ENCODE data around the gene ZNF626. TPM values are rescaled to one million over a fixed set of nuclear protein-coding genes. Genes with fewer than 3 reads are reported as not detected.
A peak's percentile ranks its signal among the peaks of the same experiment; 100 is the strongest.
"Not testable (repeated sequence)": the region's sequence is repeated elsewhere in the genome, so short reads cannot be mapped to it uniquely, and the experiment has no call there.

Gene ZNF626
- total RNA-seq, 1 donor from 2014 or later, result 60.5 TPM

- H3K79me2 ChIP-seq (ENCODE audit: low read depth), result peaks cover 57% of the 10 kb centered on the region
- H3K36me3 Mint-ChIP-seq, result peaks cover 37% of the 10 kb centered on the region
- peak overlapping the region; percentile 98 for H3K27ac ChIP-seq
- peak overlapping the region; percentile 84 for H3K4me2 ChIP-seq
- H3K27ac Mint-ChIP-seq, result peak overlapping the region; percentile 81
- peaks cover 26% of the 10 kb centered on the region for H3K4me1 ChIP-seq
- peaks cover 16% of the 10 kb centered on the region for H4K20me1 ChIP-seq (ENCODE audit: low read depth)
- no peak overlapping the region for H2AFZ ChIP-seq (replicated peaks)
- peaks cover 17% of the 10 kb centered on the region for H3K27me3 Mint-ChIP-seq (ENCODE audit: insufficient read depth, low read depth)
- H3K9me3 ChIP-seq (ENCODE audit: low read depth), result peaks cover 3% of the 10 kb centered on the region
- H3K4me1 Mint-ChIP-seq, result no peaks in the 10 kb centered on the region
- peaks cover 80% of the 10 kb centered on the region for H3K9me3 Mint-ChIP-seq
- TF ChIP-seq CTCF (IDR thresholded peaks at IDR 0.05), result no peak
- no peak for TF ChIP-seq EZH2 (IDR thresholded peaks at IDR 0.05)
- no peak for TF ChIP-seq EZH2phosphoT487 (IDR thresholded peaks at IDR 0.05)
- peaks cover 22% of the 10 kb centered on the region for H3K36me3 ChIP-seq
- H3K27me3 ChIP-seq, result no peaks in the 10 kb centered on the region
- peak overlapping the region; percentile 77 for H3K4me3 ChIP-seq
- peak; percentile 25 for DNase-seq (ENCODE audit: low spot score)
- peak overlapping the region; percentile 97 for H3K9ac ChIP-seq
- H3F3A ChIP-seq (ENCODE audit: low read depth), result peaks cover 7% of the 10 kb centered on the region
- peak overlapping the region; percentile 95 for H3K4me3 Mint-ChIP-seq
Measured at GRCh38 chr19:20660473-20661140, 764 bp downstream of the ZNF626 start.

- peaks cover 38% of the 10 kb centered on the region for H3K9me3 ChIP-seq (ENCODE audit: low read depth)
- H3K36me3 Mint-ChIP-seq, result peaks cover 58% of the 10 kb centered on the region
- TF ChIP-seq EZH2 (IDR thresholded peaks at IDR 0.05) (no peak), CTCF (IDR thresholded peaks at IDR 0.05) (no peak), EZH2phosphoT487 (IDR thresholded peaks at IDR 0.05) (no peak)
- H3K27ac ChIP-seq, result no peak overlapping the region
- no peak overlapping the region for H3K4me3 Mint-ChIP-seq
- H3K27me3 ChIP-seq, result no peaks in the 10 kb centered on the region
- no peaks in the 10 kb centered on the region for H3K4me1 ChIP-seq
- H3K27me3 Mint-ChIP-seq (ENCODE audit: insufficient read depth, low read depth), result no peaks in the 10 kb centered on the region
- H3K79me2 ChIP-seq (ENCODE audit: low read depth), result peaks cover 47% of the 10 kb centered on the region
- H3K4me2 ChIP-seq, result no peak overlapping the region
- H3K9me3 Mint-ChIP-seq, result peaks cover 58% of the 10 kb centered on the region
- H3K36me3 ChIP-seq, result peaks cover 87% of the 10 kb centered on the region
- no peak overlapping the region for H2AFZ ChIP-seq (replicated peaks)
- H4K20me1 ChIP-seq (ENCODE audit: low read depth), result no peaks in the 10 kb centered on the region
- no peak overlapping the region for H3K27ac Mint-ChIP-seq
- H3F3A ChIP-seq (ENCODE audit: low read depth), result no peaks in the 10 kb centered on the region
- no peak overlapping the region for H3K4me3 ChIP-seq
- no peak for DNase-seq (ENCODE audit: low spot score)
- no peaks in the 10 kb centered on the region for H3K4me1 Mint-ChIP-seq
- no peak overlapping the region for H3K9ac ChIP-seq
Measured at GRCh38 chr19:20640545-20640944, 20.8 kb downstream of the ZNF626 start.

GRCh38 chr19:20640023-20640422 lies 21.3 kb downstream of the ZNF626 start:
- TF ChIP-seq EZH2phosphoT487 (IDR thresholded peaks at IDR 0.05), result no peak
- no peak for TF ChIP-seq EZH2 (IDR thresholded peaks at IDR 0.05)
- no peak for TF ChIP-seq CTCF (IDR thresholded peaks at IDR 0.05)
- Mint-ChIP-seq H3K27me3 (ENCODE audit: insufficient read depth, low read depth) (no peaks in the 10 kb centered on the region), H3K4me3 (no peak overlapping the region), H3K36me3 (peaks cover 57% of the 10 kb centered on the region), H3K27ac (no peak overlapping the region), H3K4me1 (no peaks in the 10 kb centered on the region), H3K9me3 (peaks cover 57% of the 10 kb centered on the region)
- peaks cover 41% of the 10 kb centered on the region for H3K79me2 ChIP-seq (ENCODE audit: low read depth)
- H3F3A ChIP-seq (ENCODE audit: low read depth), result no peaks in the 10 kb centered on the region
- no peak overlapping the region for H3K4me2 ChIP-seq
- no peak overlapping the region for H3K4me3 ChIP-seq
- no peak overlapping the region for H3K9ac ChIP-seq
- H3K27ac ChIP-seq, result no peak overlapping the region
- no peaks in the 10 kb centered on the region for H3K27me3 ChIP-seq
- H4K20me1 ChIP-seq (ENCODE audit: low read depth), result no peaks in the 10 kb centered on the region
- H3K4me1 ChIP-seq, result no peaks in the 10 kb centered on the region
- no peak overlapping the region for H2AFZ ChIP-seq (replicated peaks)
- H3K36me3 ChIP-seq, result peaks cover 87% of the 10 kb centered on the region
- peaks cover 43% of the 10 kb centered on the region for H3K9me3 ChIP-seq (ENCODE audit: low read depth)
- no peak for DNase-seq (ENCODE audit: low spot score)

- H3K27ac Mint-ChIP-seq; H3K4me3 Mint-ChIP-seq; H3K4me1 ChIP-seq; DNase-seq (ENCODE audit: low spot score); H3K79me2 ChIP-seq (ENCODE audit: low read depth); H3K4me1 Mint-ChIP-seq; H4K20me1 ChIP-seq (ENCODE audit: low read depth); H3K27ac ChIP-seq; H2AFZ ChIP-seq (replicated peaks); H3K9ac ChIP-seq; H3K4me2 ChIP-seq; H3K27me3 Mint-ChIP-seq (ENCODE audit: insufficient read depth, low read depth); H3K4me3 ChIP-seq; H3K27me3 ChIP-seq: not testable (repeated sequence)
- peaks cover 46% of the 10 kb centered on the region for H3K9me3 Mint-ChIP-seq
- Histone ChIP-seq H3K36me3 (peaks cover 22% of the 10 kb centered on the region), H3K9me3 (ENCODE audit: low read depth) (peaks cover 41% of the 10 kb centered on the region), H3F3A (ENCODE audit: low read depth) (peaks cover 12% of the 10 kb centered on the region)
- peaks cover 15% of the 10 kb centered on the region for H3K36me3 Mint-ChIP-seq
Measured at GRCh38 chr19:20624560-20624959, 36.8 kb downstream of the ZNF626 start.
